Neural cell (in vitro differentiated cells): ENCODE results near the gene KNTC1. TPM values are rescaled to one million over a fixed set of nuclear protein-coding genes. Genes with fewer than 3 reads are reported as not detected.

Source experiments
- H2AFZ ChIP-seq: fragments of 200-600, 300-800 bp; sonication (generic), shearing (Covaris generic); 2 replicates; pipeline ENCODE4 v1.6.0; 2014; ENCODE audit warnings: low read depth, mild to moderate bottlenecking, antibody characterized with exemption, low read length, moderate library complexity
- H3F3A ChIP-seq: fragments of 200-600 bp; shearing (Covaris generic); 2 replicates; pipeline ENCODE4 v1.6.1; 2016; ENCODE audit warnings: mild to moderate bottlenecking, moderate library complexity, mixed read lengths, antibody characterized with exemption, low read length; ENCODE audit not compliant: insufficient read depth, poor library complexity, severe bottlenecking
- H3K27ac ChIP-seq: fragments of 200-600, 300-800 bp; sonication (generic), shearing (Covaris generic); 2 replicates; pipeline ENCODE4 v1.5.1; 2014; ENCODE audit warnings: mild to moderate bottlenecking, low read length, moderate library complexity
- H3K27me3 ChIP-seq: fragments of 300-800, 200-600 bp; sonication (generic), shearing (Covaris generic); 2 replicates; pipeline ENCODE4 v1.6.0; 2014; ENCODE audit warnings: mild to moderate bottlenecking, low read depth, low read length, moderate library complexity; ENCODE audit not compliant: insufficient read depth
- H3K36me3 ChIP-seq: fragments of 300-800, 200-600 bp; sonication (generic), shearing (Covaris generic); 2 replicates; pipeline ENCODE4 v1.5.1; 2014; ENCODE audit warnings: mild to moderate bottlenecking, antibody characterized with exemption, low read length, moderate library complexity; ENCODE audit not compliant: insufficient read depth
- H3K4me2 ChIP-seq: fragments of 300-800, 200-600 bp; sonication (generic), shearing (Covaris generic); 2 replicates; pipeline ENCODE4 v1.6.0; 2014; ENCODE audit warnings: mild to moderate bottlenecking, low read length
- H3K4me3 ChIP-seq: fragments of 300-800, 200-600 bp; sonication (generic), shearing (Covaris generic); 2 replicates; pipeline ENCODE4 v1.5.1; 2014; ENCODE audit warnings: mild to moderate bottlenecking, low read length, moderate library complexity
- H3K79me2 ChIP-seq: fragments of 200-600 bp; shearing (Covaris generic); replicated peaks from 2 replicates; pipeline ENCODE4 v1.6.0; 2014; ENCODE audit warnings: mild to moderate bottlenecking, low read length, moderate library complexity; ENCODE audit not compliant: insufficient read depth
- H3K9ac ChIP-seq: fragments of 300-800, 200-600 bp; sonication (generic), shearing (Covaris generic); 2 replicates; pipeline ENCODE4 v1.6.1; 2016; ENCODE audit warnings: mild to moderate bottlenecking, low read length, mixed read lengths
- H3K9me2 ChIP-seq: fragments of 200-600 bp; shearing (Covaris generic); 2 replicates; pipeline ENCODE4 v1.6.1; 2016; ENCODE audit warnings: mild to moderate bottlenecking, low read length, mixed read lengths; ENCODE audit not compliant: insufficient read depth
- H3K9me3 ChIP-seq: fragments of 200-600, 300-800 bp; sonication (generic), shearing (Covaris generic); 2 replicates; pipeline ENCODE4 v1.6.1; 2016; ENCODE audit warnings: mild to moderate bottlenecking, mixed run types, low read length, moderate library complexity, mixed read lengths
- H4K20me1 ChIP-seq: fragments of 200-600 bp; shearing (Covaris generic); 2 replicates; pipeline ENCODE4 v1.6.1; 2016; ENCODE audit warnings: mild to moderate bottlenecking, mixed run types; ENCODE audit not compliant: insufficient read depth
- EP300 ChIP-seq: fragments of 450-650 bp; conservative IDR thresholded peaks from 2 replicates; pipeline ENCODE4 v1.6.1; 2014; ENCODE audit warnings: antibody characterized with exemption, mild to moderate bottlenecking, moderate library complexity; ENCODE audit not compliant: poor library complexity, severe bottlenecking
- EZH2 ChIP-seq: fragments of 200-600, 300-800 bp; shearing (Covaris generic), sonication (generic); IDR thresholded peaks from 2 replicates; pipeline ENCODE4 v1.6.1; 2014; ENCODE audit warnings: antibody characterized with exemption, low read length, borderline replicate concordance, mild to moderate bottlenecking; ENCODE audit not compliant: insufficient read depth, poor library complexity, severe bottlenecking
- MXI1 ChIP-seq: fragments of 450-650 bp; conservative IDR thresholded peaks from 2 replicates; pipeline ENCODE4 v1.6.1; 2014; ENCODE audit warnings: antibody characterized with exemption, mild to moderate bottlenecking; ENCODE audit not compliant: poor library complexity, severe bottlenecking
- POLR2AphosphoS5 ChIP-seq: IDR thresholded peaks from 2 replicates; pipeline ENCODE4 v1.6.1; 2012
- RAD21 ChIP-seq: fragments of 450-650 bp; conservative IDR thresholded peaks from 2 replicates; pipeline ENCODE4 v1.6.1; 2014; ENCODE audit warnings: antibody characterized with exemption, mild to moderate bottlenecking, moderate library complexity
- SMC3 ChIP-seq: fragments of 450-650 bp; conservative IDR thresholded peaks from 2 replicates; pipeline ENCODE4 v1.6.1; 2014; ENCODE audit warnings: antibody characterized with exemption, mild to moderate bottlenecking, moderate library complexity; ENCODE audit not compliant: poor library complexity
- TAF1 ChIP-seq: IDR thresholded peaks from 2 replicates; pipeline ENCODE4 v1.6.1; 2012; ENCODE audit warnings: low read depth
- polyA plus RNA-seq: library from polyadenylated mRNA; depleted of rRNA; stranded (reverse); fragments of >200 nt; gene quantifications from 2 replicates; pipeline ENCODE4 v1.2.3, GENCODE V29; 2014
- small RNA-seq, 3 experiments: library from RNA; depleted of rRNA; stranded (forward); fragments of <200 nt; gene quantifications; one replicate each; pipeline ENCODE3, GENCODE V24; 2012
- TF ChIP-seq, protein P1 (sequence below): IDR thresholded peaks from 2 replicates; pipeline ENCODE4 v1.6.1; 2012; ENCODE audit warnings: borderline replicate concordance
- TF ChIP-seq, protein P2 (sequence below): fragments of 450-650 bp; IDR thresholded peaks from 2 replicates; pipeline ENCODE4 v1.5.1; 2014; ENCODE audit warnings: antibody characterized with exemption, mild to moderate bottlenecking, moderate library complexity; ENCODE audit not compliant: poor library complexity, severe bottlenecking

KNTC1 gene
- polyA plus RNA-seq, 1 donor from 2014 or later: 16.2 TPM

DNA sequence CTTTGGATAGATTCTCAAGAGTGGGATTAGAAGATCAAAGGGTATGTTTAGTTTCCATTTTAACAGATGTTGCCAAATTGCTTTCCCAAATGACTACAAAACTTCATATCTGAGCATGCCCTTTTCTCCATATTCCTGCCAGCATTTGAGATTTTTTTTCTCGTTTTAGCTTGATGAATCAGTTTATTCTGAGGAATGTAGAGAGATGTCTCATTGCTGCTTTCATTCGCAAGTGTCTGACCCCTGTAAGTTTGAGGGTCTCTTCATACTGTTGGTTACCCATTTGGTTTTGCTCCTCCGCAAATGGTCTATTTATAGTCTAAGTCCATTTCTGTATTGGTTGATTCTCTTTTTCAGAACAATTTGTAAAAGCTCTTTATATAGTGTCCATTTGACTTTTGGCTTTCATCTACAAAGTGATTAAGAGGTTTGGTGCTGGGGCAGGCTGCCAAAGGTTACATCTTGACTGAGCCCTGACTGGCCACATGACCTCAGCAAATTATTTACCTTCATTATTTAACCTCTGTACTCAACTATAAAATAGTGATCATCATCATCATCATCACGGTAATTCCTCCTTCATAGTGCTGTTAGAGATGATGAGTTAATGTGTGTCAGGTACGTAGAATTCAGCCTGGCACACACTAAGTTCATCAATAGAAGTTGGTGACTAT lies 142.5 kb downstream of the KNTC1 start:
- Histone ChIP-seq H3K9me3 (no peaks in the 10 kb centered on the region), H4K20me1 (no peaks in the 10 kb centered on the region), H2AFZ (no peak overlapping the region), H3K4me3 (no peak overlapping the region), H3K79me2 (no peaks in the 10 kb centered on the region), H3K9ac (no peak overlapping the region), H3K9me2 (no peaks in the 10 kb centered on the region), H3K27ac (no peak overlapping the region), H3K27me3 (no peaks in the 10 kb centered on the region), H3K4me2 (no peak overlapping the region), H3F3A (no peaks in the 10 kb centered on the region), H3K36me3 (no peaks in the 10 kb centered on the region)
- TF ChIP-seq, protein P1, sequence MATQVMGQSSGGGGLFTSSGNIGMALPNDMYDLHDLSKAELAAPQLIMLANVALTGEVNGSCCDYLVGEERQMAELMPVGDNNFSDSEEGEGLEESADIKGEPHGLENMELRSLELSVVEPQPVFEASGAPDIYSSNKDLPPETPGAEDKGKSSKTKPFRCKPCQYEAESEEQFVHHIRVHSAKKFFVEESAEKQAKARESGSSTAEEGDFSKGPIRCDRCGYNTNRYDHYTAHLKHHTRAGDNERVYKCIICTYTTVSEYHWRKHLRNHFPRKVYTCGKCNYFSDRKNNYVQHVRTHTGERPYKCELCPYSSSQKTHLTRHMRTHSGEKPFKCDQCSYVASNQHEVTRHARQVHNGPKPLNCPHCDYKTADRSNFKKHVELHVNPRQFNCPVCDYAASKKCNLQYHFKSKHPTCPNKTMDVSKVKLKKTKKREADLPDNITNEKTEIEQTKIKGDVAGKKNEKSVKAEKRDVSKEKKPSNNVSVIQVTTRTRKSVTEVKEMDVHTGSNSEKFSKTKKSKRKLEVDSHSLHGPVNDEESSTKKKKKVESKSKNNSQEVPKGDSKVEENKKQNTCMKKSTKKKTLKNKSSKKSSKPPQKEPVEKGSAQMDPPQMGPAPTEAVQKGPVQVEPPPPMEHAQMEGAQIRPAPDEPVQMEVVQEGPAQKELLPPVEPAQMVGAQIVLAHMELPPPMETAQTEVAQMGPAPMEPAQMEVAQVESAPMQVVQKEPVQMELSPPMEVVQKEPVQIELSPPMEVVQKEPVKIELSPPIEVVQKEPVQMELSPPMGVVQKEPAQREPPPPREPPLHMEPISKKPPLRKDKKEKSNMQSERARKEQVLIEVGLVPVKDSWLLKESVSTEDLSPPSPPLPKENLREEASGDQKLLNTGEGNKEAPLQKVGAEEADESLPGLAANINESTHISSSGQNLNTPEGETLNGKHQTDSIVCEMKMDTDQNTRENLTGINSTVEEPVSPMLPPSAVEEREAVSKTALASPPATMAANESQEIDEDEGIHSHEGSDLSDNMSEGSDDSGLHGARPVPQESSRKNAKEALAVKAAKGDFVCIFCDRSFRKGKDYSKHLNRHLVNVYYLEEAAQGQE: no peak

DNA sequence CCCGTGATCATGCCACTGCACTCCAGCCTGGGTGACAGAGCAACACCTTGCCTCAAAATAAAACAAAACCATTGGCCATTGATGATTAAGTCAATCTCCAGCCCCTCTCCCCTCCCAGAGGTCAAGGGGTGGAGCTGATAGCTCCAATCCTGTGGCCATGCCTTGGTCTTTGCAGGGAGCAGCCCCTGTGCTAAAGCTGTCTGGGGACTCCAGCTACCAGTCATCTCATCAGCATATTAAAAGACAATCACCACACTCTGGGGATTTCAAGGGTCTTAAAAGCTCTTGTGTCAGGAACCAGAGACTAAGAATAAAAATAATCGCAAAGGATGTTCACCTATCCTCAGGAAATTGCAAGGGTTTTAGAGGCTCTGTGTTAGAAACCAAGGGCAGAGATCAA lies 145.5 kb downstream of the KNTC1 start:
- H3K79me2 ChIP-seq: no peaks in the 10 kb centered on the region
- no peak overlapping the region for H3K27ac ChIP-seq
- H3K27me3 ChIP-seq: no peaks in the 10 kb centered on the region
- TF ChIP-seq EP300: no peak
- TF ChIP-seq, protein P2, sequence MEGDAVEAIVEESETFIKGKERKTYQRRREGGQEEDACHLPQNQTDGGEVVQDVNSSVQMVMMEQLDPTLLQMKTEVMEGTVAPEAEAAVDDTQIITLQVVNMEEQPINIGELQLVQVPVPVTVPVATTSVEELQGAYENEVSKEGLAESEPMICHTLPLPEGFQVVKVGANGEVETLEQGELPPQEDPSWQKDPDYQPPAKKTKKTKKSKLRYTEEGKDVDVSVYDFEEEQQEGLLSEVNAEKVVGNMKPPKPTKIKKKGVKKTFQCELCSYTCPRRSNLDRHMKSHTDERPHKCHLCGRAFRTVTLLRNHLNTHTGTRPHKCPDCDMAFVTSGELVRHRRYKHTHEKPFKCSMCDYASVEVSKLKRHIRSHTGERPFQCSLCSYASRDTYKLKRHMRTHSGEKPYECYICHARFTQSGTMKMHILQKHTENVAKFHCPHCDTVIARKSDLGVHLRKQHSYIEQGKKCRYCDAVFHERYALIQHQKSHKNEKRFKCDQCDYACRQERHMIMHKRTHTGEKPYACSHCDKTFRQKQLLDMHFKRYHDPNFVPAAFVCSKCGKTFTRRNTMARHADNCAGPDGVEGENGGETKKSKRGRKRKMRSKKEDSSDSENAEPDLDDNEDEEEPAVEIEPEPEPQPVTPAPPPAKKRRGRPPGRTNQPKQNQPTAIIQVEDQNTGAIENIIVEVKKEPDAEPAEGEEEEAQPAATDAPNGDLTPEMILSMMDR: no peak
- TF ChIP-seq, protein P1: no peak
- TF ChIP-seq POLR2AphosphoS5: no peak
- no peak for TF ChIP-seq RAD21
- TF ChIP-seq EZH2: no peak
- TF ChIP-seq TAF1: no peak
- TF ChIP-seq MXI1: no peak
- TF ChIP-seq SMC3: no peak
- H3F3A ChIP-seq: no peaks in the 10 kb centered on the region
- H2AFZ ChIP-seq: no peak overlapping the region
- no peak overlapping the region for H3K4me2 ChIP-seq
- H3K9me3 ChIP-seq: no peaks in the 10 kb centered on the region
- H3K9ac ChIP-seq: no peak overlapping the region
- no peaks in the 10 kb centered on the region for H3K9me2 ChIP-seq
- H3K4me3 ChIP-seq: no peak overlapping the region
- H4K20me1 ChIP-seq: no peaks in the 10 kb centered on the region
- H3K36me3 ChIP-seq: no peaks in the 10 kb centered on the region

Small RNAs within 50 kb of the gene (small RNA-seq; reads per million reads assigned to genes)
- 0 reads per million in 3 experiments for gene AC026333.1
- gene RF00411: 0 reads per million in 3 experiments

Other genes starting within 250 kb of the KNTC1 start
- gene CLIP1, start 104.6 kb upstream of the KNTC1 start, polyA plus RNA-seq: 67.4 and 72.8 TPM in 2 replicates
- 38.3 and 41.5 TPM in 2 replicates for gene ZCCHC8, start 26.3 kb upstream of the KNTC1 start, polyA plus RNA-seq
- 174 and 194 TPM in 2 replicates for gene RSRC2, start 313 bp upstream of the KNTC1 start, polyA plus RNA-seq
- not detected in 2 replicates for gene HCAR2, start 176.1 kb downstream of the KNTC1 start, polyA plus RNA-seq
- not detected in 2 replicates for gene HCAR3, start 189.6 kb downstream of the KNTC1 start, polyA plus RNA-seq
- not detected in 2 replicates for gene HCAR1, start 203.6 kb downstream of the KNTC1 start, polyA plus RNA-seq
- 71.2 and 85.1 TPM in 2 replicates for gene DENR, start 225.6 kb downstream of the KNTC1 start, polyA plus RNA-seq
- gene CCDC62, start 247.3 kb downstream of the KNTC1 start, polyA plus RNA-seq: 2.2 and 2.9 TPM in 2 replicates